Measurements from ENCODE around the gene USP19.

DNA sequence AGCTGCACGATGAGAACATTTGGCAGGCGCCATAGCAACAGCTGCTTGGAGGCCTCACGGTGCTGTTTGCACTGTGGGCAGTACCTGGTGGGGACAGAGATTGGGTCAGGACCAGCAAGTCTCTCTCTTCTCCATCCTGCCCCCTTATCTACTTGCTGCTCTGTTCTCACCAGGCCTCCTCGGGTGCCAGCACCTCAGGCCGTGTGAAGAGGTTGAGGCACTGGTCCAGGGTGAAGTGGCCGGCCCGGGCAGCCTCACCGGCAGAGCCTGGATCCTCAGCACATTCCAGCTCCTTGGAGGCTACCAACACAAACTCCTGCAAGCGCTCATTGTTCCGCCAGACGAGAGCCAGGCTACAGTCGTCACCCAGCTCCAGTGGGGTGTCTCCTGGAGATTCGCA, 9.8 kb downstream of the USP19 start:
- TF ChIP-seq, protein P1, sequence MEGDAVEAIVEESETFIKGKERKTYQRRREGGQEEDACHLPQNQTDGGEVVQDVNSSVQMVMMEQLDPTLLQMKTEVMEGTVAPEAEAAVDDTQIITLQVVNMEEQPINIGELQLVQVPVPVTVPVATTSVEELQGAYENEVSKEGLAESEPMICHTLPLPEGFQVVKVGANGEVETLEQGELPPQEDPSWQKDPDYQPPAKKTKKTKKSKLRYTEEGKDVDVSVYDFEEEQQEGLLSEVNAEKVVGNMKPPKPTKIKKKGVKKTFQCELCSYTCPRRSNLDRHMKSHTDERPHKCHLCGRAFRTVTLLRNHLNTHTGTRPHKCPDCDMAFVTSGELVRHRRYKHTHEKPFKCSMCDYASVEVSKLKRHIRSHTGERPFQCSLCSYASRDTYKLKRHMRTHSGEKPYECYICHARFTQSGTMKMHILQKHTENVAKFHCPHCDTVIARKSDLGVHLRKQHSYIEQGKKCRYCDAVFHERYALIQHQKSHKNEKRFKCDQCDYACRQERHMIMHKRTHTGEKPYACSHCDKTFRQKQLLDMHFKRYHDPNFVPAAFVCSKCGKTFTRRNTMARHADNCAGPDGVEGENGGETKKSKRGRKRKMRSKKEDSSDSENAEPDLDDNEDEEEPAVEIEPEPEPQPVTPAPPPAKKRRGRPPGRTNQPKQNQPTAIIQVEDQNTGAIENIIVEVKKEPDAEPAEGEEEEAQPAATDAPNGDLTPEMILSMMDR (IDR thresholded peaks at IDR 0.05): no peak
- no peak for TF ChIP-seq EZH2 (IDR thresholded peaks at IDR 0.05; ENCODE audit: borderline replicate concordance, insufficient read depth, low read depth, low read length, poor library complexity, severe bottlenecking)
